ENCODE results near the gene SFN. TPM values are rescaled to one million over a fixed set of nuclear protein-coding genes. Genes with fewer than 3 reads are reported as not detected.

Gene SFN
- total and polyA plus RNA-seq, 2 donors (not counting 3 experiments of a cell fraction or from before 2014, with no cell fraction given): 0.08 to 0.33 TPM

GRCh38 chr1:26831059-26831458 is 31.9 kb upstream of the SFN start:
- dilution Hi-C loops (cut with MboI; ENCODE audit: extremely low pct_ligation_motif_present, low sequenced_read_pairs): no loop called here
- Histone ChIP-seq H3K27me3 (ENCODE audit: control insufficient read depth in 2 of 2, insufficient read depth in 2 of 2, low read length in 2 of 2) (no peaks in the 10 kb centered on the region), H3K4me3 (replicated peaks in 1 of 3; ENCODE audit: insufficient read depth in 1 of 3, low read depth in 1 of 3, low read length in 3 of 3) (no peak overlapping the region), H2AFZ (ENCODE audit: low read depth, low read length) (no peak overlapping the region), H4K20me1 (replicated peaks; ENCODE audit: control insufficient read depth, extremely low read depth, insufficient read depth, low read length) (no peaks in the 10 kb centered on the region), H3K79me2 (ENCODE audit: control insufficient read depth, insufficient read depth, low read length) (peaks cover 26% of the 10 kb centered on the region), H3K9ac (replicated peaks; ENCODE audit: extremely low read depth, insufficient read depth, low read length) (no peak overlapping the region), H3K9me3 (replicated peaks; ENCODE audit: control insufficient read depth, insufficient read depth, low read length) (no peaks in the 10 kb centered on the region), H3K27ac (ENCODE audit: insufficient read depth, low read depth, low read length) (no peak overlapping the region), H3K36me3 (ENCODE audit: control insufficient read depth in 2 of 2, extremely low read depth in 1 of 2, insufficient read depth in 2 of 2, low read length in 2 of 2) (peaks cover 2 to 32% of the 10 kb centered on the region in 2 experiments), H3K4me1 (ENCODE audit: control insufficient read depth, extremely low read depth, insufficient read depth, low read length) (peaks cover 9% of the 10 kb centered on the region), H3K4me2 (ENCODE audit: insufficient read depth, low read length) (no peak overlapping the region), H3K9me1 (replicated peaks; ENCODE audit: control insufficient read depth, extremely low read depth, insufficient read depth, low read length) (no peaks in the 10 kb centered on the region)
- ChIA-PET POLR2A (no interaction called here), CTCF (interaction anchor here (0.6 to 1.4 kb wide), 3 partner anchors 10 to 229 kb away, joined by 3 to 4 read pairs (median 3); no protein-coding TSS in a partner anchor)
- no TSS peak for BruUV-seq (replicated peaks)
- intact Hi-C loops (cut with micrococcal nuclease): no loop called here
- FAIRE-seq: no peak
- TF ChIP-seq GATA2 (IDR thresholded peaks at IDR 0.05; ENCODE audit: insufficient read depth, insufficient read length, low read depth, low read length) (no peak), FOS (IDR thresholded peaks at IDR 0.05; ENCODE audit: borderline replicate concordance, insufficient read depth, low read length) (no peak), MAX (IDR thresholded peaks at IDR 0.05; ENCODE audit: insufficient read depth, insufficient read length) (no peak), EZH2 (IDR thresholded peaks at IDR 0.05; ENCODE audit: borderline replicate concordance, low read depth, low read length, severe bottlenecking) (no peak), POLR2A (IDR thresholded peaks at IDR 0.05; ENCODE audit: low read depth, low read length) (no peak), JUN (IDR thresholded peaks at IDR 0.05; ENCODE audit: borderline replicate concordance, insufficient read depth, insufficient read length, low read depth) (no peak), CTCF (IDR thresholded peaks at IDR 0.05; ENCODE audit: extremely low read depth in 1 of 2, insufficient read depth in 1 of 2, low read depth in 1 of 2, low read length in 2 of 2) (no peak), POLR2AphosphoS5 (IDR thresholded peaks at IDR 0.05; ENCODE audit: insufficient read depth, low read depth, low read length) (no peak), MYC (IDR thresholded peaks at IDR 0.05; ENCODE audit: low read depth, low read length) (no peak)
- DNase-seq (ENCODE audit: low read depth, low spot score): no peak
